ENCODE results near the gene FOXP1. TPM values are rescaled to one million over a fixed set of nuclear protein-coding genes. Genes with fewer than 3 reads are reported as not detected.

FOXP1 gene
- total RNA-seq, 1 experiment from 2014 or later: 2.9 TPM

DNA sequence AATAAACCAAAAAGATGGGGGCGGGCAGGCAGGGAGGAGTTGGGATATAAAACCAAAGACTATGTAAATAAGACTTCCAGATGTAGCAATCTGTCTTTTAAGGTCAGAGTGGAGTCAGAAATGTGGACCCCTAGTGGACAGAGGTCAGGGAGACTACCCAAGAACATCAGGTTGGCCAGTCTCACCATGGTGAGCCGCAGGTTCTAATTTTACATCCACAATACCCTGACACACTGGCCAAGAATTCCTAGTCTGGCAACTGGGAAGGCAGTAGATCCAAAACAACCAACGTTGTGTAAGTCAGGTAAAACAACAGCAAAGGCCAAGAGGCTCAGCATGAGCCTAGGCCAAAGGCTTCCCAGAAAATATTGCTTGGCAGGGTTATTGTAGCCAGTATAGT is 203.4 kb downstream of the FOXP1 start:
- Histone ChIP-seq H3K4me3 (ENCODE audit: low read depth in 2 of 2, low read length in 2 of 2) (no peak overlapping the region), H3K36me3 (ENCODE audit: control insufficient read depth, insufficient read depth, low read length) (no peaks in the 10 kb centered on the region), H3K27me3 (ENCODE audit: control insufficient read depth, insufficient read depth, low read length) (no peaks in the 10 kb centered on the region), H3K4me1 (ENCODE audit: control insufficient read depth, insufficient read depth, low read length) (no peaks in the 10 kb centered on the region), H3K27ac (ENCODE audit: low read length) (no peak overlapping the region), H3K9me3 (ENCODE audit: control insufficient read depth, insufficient read depth, low read depth, low read length) (no peaks in the 10 kb centered on the region)
- ATAC-seq: no peak
- no TSS peak for BruUV-seq (replicated peaks)
- no peak for DNase-seq (ENCODE audit: low read depth, low spot score)
- CTCF ChIA-PET: no interaction called here
- intact Hi-C loops (cut with micrococcal nuclease; ENCODE audit: unreplicated experiment) (no loop called here), in situ Hi-C loops (cut with HindIII; ENCODE audit: low pct_unique_long_range_greater_than_20kb, low sequenced_read_pairs) (no loop called here)
- POLR2A ChIA-PET: no interaction called here
- TF ChIP-seq, protein P1, sequence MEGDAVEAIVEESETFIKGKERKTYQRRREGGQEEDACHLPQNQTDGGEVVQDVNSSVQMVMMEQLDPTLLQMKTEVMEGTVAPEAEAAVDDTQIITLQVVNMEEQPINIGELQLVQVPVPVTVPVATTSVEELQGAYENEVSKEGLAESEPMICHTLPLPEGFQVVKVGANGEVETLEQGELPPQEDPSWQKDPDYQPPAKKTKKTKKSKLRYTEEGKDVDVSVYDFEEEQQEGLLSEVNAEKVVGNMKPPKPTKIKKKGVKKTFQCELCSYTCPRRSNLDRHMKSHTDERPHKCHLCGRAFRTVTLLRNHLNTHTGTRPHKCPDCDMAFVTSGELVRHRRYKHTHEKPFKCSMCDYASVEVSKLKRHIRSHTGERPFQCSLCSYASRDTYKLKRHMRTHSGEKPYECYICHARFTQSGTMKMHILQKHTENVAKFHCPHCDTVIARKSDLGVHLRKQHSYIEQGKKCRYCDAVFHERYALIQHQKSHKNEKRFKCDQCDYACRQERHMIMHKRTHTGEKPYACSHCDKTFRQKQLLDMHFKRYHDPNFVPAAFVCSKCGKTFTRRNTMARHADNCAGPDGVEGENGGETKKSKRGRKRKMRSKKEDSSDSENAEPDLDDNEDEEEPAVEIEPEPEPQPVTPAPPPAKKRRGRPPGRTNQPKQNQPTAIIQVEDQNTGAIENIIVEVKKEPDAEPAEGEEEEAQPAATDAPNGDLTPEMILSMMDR (IDR thresholded peaks at IDR 0.05): peak; percentile 14; the same call in 1 of the 2 replicates
- TF ChIP-seq, protein P2, sequence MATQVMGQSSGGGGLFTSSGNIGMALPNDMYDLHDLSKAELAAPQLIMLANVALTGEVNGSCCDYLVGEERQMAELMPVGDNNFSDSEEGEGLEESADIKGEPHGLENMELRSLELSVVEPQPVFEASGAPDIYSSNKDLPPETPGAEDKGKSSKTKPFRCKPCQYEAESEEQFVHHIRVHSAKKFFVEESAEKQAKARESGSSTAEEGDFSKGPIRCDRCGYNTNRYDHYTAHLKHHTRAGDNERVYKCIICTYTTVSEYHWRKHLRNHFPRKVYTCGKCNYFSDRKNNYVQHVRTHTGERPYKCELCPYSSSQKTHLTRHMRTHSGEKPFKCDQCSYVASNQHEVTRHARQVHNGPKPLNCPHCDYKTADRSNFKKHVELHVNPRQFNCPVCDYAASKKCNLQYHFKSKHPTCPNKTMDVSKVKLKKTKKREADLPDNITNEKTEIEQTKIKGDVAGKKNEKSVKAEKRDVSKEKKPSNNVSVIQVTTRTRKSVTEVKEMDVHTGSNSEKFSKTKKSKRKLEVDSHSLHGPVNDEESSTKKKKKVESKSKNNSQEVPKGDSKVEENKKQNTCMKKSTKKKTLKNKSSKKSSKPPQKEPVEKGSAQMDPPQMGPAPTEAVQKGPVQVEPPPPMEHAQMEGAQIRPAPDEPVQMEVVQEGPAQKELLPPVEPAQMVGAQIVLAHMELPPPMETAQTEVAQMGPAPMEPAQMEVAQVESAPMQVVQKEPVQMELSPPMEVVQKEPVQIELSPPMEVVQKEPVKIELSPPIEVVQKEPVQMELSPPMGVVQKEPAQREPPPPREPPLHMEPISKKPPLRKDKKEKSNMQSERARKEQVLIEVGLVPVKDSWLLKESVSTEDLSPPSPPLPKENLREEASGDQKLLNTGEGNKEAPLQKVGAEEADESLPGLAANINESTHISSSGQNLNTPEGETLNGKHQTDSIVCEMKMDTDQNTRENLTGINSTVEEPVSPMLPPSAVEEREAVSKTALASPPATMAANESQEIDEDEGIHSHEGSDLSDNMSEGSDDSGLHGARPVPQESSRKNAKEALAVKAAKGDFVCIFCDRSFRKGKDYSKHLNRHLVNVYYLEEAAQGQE (IDR thresholded peaks at IDR 0.05; ENCODE audit: insufficient read depth in 1 of 2, low read depth in 2 of 2, low read length in 1 of 2): no peak

GRCh38 chr3:71378509-71378908 is 205.0 kb downstream of the FOXP1 start:
- intact Hi-C loops (cut with micrococcal nuclease; ENCODE audit: unreplicated experiment) (no loop called here), in situ Hi-C loops (cut with HindIII; ENCODE audit: low pct_unique_long_range_greater_than_20kb, low sequenced_read_pairs) (no loop called here)
- no peaks in the 10 kb centered on the region for H3K27me3 ChIP-seq (ENCODE audit: control insufficient read depth, insufficient read depth, low read length)
- ATAC-seq: no peak
- H3K4me1 ChIP-seq (ENCODE audit: control insufficient read depth, insufficient read depth, low read length): no peaks in the 10 kb centered on the region
- POLR2A ChIA-PET: no interaction called here
- DNase-seq (ENCODE audit: low read depth, low spot score): no peak
- TF ChIP-seq TCF7L2 (IDR thresholded peaks at IDR 0.05; ENCODE audit: low read depth, low read length) (no peak), SIN3A (IDR thresholded peaks at IDR 0.05; ENCODE audit: borderline replicate concordance, insufficient read depth, low read depth, low read length) (no peak), POLR2AphosphoS5 (IDR thresholded peaks at IDR 0.05; ENCODE audit: low read depth, low read length) (no peak)
- TF ChIP-seq, protein P2 (IDR thresholded peaks at IDR 0.05; ENCODE audit: insufficient read depth in 1 of 2, low read depth in 2 of 2, low read length in 1 of 2): no peak
- TF ChIP-seq, protein P1 (IDR thresholded peaks at IDR 0.05): no peak
- no peaks in the 10 kb centered on the region for H3K9me3 ChIP-seq (ENCODE audit: control insufficient read depth, insufficient read depth, low read depth, low read length)
- H3K27ac ChIP-seq (ENCODE audit: low read length): no peak overlapping the region
- no peaks in the 10 kb centered on the region for H3K36me3 ChIP-seq (ENCODE audit: control insufficient read depth, insufficient read depth, low read length)
- BruUV-seq (replicated peaks): no TSS peak
- no peak overlapping the region for H3K4me3 ChIP-seq (ENCODE audit: low read depth in 2 of 2, low read length in 2 of 2)
- CTCF ChIA-PET: no interaction called here

All from Panc1 (cell line).